Ascending aorta (tissue), 2 donors: ENCODE results near the gene SLC29A2. TPM values are rescaled to one million over a fixed set of nuclear protein-coding genes. Genes with fewer than 3 reads are reported as not detected.

ENCODE experiments used
- DNase-seq, 2 donors: peaks; one replicate each; pipeline ENCODE4 v3.0.0-alpha.2; 2019; ENCODE audit warnings: low spot score in 2 of 2
- H3K27ac ChIP-seq, 2 donors: fragments of 200-600 bp; sonication (generic); one replicate each; pipeline ENCODE4 v1.5.1; 2016 to 2017; ENCODE audit warnings: mild to moderate bottlenecking in 1 of 2
- H3K27me3 ChIP-seq: fragments of 200-600 bp; sonication (generic); one replicate; pipeline ENCODE4 v1.5.1; 2017
- H3K36me3 ChIP-seq, 2 donors: fragments of 200-600 bp; sonication (generic); one replicate each; pipeline ENCODE4 v1.5.1; 2016
- H3K4me1 ChIP-seq, 2 donors: fragments of 200-600 bp; sonication (generic); one replicate each; pipeline ENCODE4 v1.5.1; 2016 to 2017; ENCODE audit warnings: mild to moderate bottlenecking in 1 of 2
- H3K4me3 ChIP-seq, 2 donors: fragments of 200-600 bp; sonication (generic); one replicate each; pipeline ENCODE4 v1.5.1; 2016 to 2017; ENCODE audit warnings: mild to moderate bottlenecking in 1 of 2
- H3K9me3 ChIP-seq, 2 donors: fragments of 200-600 bp; sonication (generic); one replicate each; pipeline ENCODE4 v1.5.1; 2016
- intact Hi-C: fragments of 100-400 bp; cut with DNase I; formaldehyde crosslinking; loops from one replicate; pipeline ENCODE4 v1.15.1; 2023
- total RNA-seq: library from RNA; depleted of rRNA; stranded (reverse); fragments of >200 nt; gene quantifications from one replicate; pipeline ENCODE4 v1.1.0, GENCODE V29; 2016
- TF ChIP-seq, protein P1 (sequence below), 3 experiments: fragments of 200-600 bp in 2 of 3; fragments of 450-650 bp in 1 of 3; sonication (generic) in 2 of 3; IDR thresholded peaks; one replicate each; pipeline ENCODE4 v1.5.1; 2016 to 2019; ENCODE audit warnings: antibody characterized with exemption in 3 of 3, mild to moderate bottlenecking in 1 of 3, moderate library complexity in 1 of 3

The SLC29A2 gene, protein sequence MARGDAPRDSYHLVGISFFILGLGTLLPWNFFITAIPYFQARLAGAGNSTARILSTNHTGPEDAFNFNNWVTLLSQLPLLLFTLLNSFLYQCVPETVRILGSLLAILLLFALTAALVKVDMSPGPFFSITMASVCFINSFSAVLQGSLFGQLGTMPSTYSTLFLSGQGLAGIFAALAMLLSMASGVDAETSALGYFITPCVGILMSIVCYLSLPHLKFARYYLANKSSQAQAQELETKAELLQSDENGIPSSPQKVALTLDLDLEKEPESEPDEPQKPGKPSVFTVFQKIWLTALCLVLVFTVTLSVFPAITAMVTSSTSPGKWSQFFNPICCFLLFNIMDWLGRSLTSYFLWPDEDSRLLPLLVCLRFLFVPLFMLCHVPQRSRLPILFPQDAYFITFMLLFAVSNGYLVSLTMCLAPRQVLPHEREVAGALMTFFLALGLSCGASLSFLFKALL
- total RNA-seq: not detected

DNA sequence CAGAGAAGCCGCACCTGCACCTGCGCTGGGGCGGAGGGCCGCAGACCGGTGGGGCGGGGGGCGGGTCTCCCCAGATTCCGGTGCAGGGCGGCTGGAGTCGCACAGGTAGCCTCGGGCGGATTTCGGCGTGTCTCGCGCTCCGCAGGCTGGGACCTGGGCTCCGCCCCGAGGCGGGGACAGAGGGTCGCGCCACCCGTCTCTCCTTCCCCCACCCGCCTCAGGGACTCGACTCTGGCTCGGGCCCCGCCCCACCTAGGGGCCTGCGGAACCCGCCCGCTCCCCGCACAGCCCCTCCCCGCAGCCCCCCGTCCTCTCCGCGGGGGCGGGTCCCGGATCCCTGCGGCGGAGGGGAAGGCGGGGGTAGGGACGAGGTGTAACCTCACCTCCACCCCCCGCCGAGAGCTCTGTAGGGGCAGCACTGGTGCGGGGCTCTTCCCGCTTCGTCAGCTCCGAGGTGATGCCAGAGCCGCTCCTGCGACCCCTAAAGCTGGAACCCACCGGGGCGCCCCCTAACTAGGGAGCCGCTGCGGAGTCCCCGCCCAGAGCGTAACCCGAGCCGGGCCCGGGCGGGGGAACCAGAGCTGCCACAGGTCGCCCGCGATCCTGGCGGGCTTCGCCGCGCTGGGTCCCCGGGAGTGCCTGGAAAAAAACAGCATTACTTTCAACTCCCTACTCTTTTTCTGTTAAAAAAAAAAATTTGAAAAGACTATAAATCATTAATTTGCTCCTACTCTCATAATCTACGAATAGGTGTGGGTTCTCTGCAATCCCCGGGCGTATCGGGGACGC, at the start of gene SLC29A2:
TSS of gene SLC29A2 (minus strand) at position 134 of the 789 bp plus-strand sequence. CDS start 169 bp downstream, outside the sequence.
- peaks cover 3 to 12% of the 10 kb centered on the region in 2 donors for H3K4me1 ChIP-seq
- H3K27me3 ChIP-seq: no peaks in the 10 kb centered on the region
- H3K4me3 ChIP-seq: peak within 1 kb of the TSS; percentile 72 to 94
- H3K27ac ChIP-seq: peak within 1 kb of the TSS; percentile 22 to 52
- TF ChIP-seq, protein P1, sequence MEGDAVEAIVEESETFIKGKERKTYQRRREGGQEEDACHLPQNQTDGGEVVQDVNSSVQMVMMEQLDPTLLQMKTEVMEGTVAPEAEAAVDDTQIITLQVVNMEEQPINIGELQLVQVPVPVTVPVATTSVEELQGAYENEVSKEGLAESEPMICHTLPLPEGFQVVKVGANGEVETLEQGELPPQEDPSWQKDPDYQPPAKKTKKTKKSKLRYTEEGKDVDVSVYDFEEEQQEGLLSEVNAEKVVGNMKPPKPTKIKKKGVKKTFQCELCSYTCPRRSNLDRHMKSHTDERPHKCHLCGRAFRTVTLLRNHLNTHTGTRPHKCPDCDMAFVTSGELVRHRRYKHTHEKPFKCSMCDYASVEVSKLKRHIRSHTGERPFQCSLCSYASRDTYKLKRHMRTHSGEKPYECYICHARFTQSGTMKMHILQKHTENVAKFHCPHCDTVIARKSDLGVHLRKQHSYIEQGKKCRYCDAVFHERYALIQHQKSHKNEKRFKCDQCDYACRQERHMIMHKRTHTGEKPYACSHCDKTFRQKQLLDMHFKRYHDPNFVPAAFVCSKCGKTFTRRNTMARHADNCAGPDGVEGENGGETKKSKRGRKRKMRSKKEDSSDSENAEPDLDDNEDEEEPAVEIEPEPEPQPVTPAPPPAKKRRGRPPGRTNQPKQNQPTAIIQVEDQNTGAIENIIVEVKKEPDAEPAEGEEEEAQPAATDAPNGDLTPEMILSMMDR (IDR thresholded peaks at IDR 0.05): no peak
- intact Hi-C loops: no loop called here
- H3K9me3 ChIP-seq: no peaks in the 10 kb centered on the region
- no peak for DNase-seq
- no peaks in the 10 kb centered on the region for H3K36me3 ChIP-seq

DNA sequence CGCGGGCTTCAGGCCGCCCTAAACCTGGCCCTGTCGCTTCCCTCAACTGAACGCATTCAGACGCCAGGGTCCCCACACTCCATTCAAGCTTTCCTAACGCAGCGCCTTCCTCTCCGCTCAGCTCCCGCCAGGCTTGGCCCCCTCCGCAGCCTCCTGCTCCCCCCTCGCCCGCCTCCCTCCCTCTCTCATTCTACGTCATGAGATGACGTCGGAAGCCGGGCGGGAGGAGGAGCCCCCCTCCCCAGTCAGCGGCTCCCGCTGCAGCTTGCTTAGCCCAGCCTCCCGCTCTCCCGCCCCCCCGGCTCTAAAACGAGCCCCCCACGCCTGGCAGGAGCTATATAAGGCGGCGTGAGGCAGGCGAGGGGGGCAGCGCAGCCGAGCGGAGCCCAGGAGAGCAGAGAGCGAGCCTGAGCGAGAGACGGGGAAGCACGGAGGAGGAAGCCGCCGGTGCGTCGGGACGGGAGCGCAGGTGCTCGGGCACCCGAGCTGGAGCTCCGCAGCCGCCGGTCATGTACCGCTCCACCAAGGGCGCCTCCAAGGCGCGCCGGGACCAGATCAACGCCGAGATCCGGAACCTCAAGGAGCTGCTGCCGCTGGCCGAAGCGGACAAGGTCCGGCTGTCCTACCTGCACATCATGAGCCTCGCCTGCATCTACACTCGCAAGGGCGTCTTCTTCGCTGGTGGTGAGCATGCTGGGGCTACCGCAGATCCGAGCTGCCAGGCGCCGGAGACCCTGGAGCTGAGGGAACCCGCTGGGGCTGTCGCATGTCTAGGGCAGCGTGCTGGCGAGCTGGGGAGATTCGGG, 49.3 kb upstream of the SLC29A2 start, which contains the start of gene NPAS4:
TSS of gene NPAS4 (plus strand) at position 365 of the 806 bp plus-strand sequence. CDS start at position 510, 145 bp downstream.
- DNase-seq: peak in 1 of 2 donors; percentile 69
- peaks cover 22 to 42% of the 10 kb centered on the region in 2 donors for H3K4me1 ChIP-seq
- peak within 1 kb of the TSS in 1 of 2 donors; percentile 37 for H3K4me3 ChIP-seq
- no peaks in the 10 kb centered on the region for H3K27me3 ChIP-seq
- peak within 1 kb of the TSS; percentile 21 to 62 for H3K27ac ChIP-seq
- TF ChIP-seq, protein P1 (IDR thresholded peaks at IDR 0.05): no peak
- intact Hi-C loops: loop anchor here (2.0 kb wide), 1 partner anchor 132 kb away; the partner anchor contains the start of gene YIF1A
- H3K36me3 ChIP-seq: peaks cover 27 to 29% of the 10 kb centered on the region in 2 donors
- no peaks in the 10 kb centered on the region for H3K9me3 ChIP-seq

DNA sequence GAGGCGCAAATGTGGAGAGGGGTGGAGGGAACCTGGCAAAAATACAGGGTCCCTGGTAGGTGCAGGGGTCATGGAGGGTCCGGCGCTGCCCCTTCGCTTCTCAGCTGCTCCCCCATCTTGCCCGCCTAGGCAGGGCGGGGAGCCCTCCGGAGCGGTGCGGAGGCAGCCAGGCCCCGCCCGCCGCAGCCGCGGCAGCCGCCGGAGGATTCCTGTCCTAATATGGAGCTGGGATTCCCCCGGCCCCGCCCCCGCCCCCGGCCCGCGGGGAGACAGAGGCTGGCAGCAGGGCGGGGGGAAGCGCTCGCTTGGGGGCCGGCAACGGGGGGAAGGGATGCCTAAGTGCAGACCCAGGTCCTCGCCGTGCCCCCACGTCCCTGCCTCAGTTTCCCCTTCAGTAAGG, 48.3 kb upstream of the SLC29A2 start:
- Histone ChIP-seq H3K27me3 (no peaks in the 10 kb centered on the region), H3K4me3 (peak overlapping the region in 1 of 2 donors; percentile 37), H3K36me3 (peaks cover 26 to 29% of the 10 kb centered on the region in 2 donors), H3K4me1 (peaks cover 22 to 42% of the 10 kb centered on the region in 2 donors), H3K9me3 (no peaks in the 10 kb centered on the region), H3K27ac (peak overlapping the region in 1 of 2 donors; percentile 62)
- TF ChIP-seq, protein P1 (IDR thresholded peaks at IDR 0.05): no peak
- DNase-seq: no peak
- intact Hi-C loops: loop anchor here (2.0 kb wide), 1 partner anchor 131 kb away; the partner anchor contains the start of gene YIF1A

DNA sequence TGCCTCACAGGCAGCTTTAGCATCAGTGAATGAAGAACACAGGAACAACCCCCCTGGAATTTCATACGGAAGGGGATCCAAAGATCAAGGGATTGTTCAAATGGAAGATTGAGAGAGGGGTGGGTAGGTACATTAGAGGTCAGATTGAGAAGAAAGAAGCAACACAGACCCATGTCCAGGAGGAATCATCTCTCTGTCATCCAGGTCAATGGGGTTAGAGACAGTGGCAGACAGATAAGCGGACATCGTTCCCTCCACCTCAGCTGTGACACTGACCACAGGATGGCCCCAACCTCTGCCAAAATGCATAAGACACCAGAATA, 47.4 kb upstream of the SLC29A2 start:
- Histone ChIP-seq H3K4me3 (no peak overlapping the region), H3K27me3 (no peaks in the 10 kb centered on the region), H3K9me3 (no peaks in the 10 kb centered on the region), H3K4me1 (peaks cover 22 to 42% of the 10 kb centered on the region in 2 donors), H3K27ac (no peak overlapping the region), H3K36me3 (peaks cover 18 to 21% of the 10 kb centered on the region in 2 donors)
- no peak for DNase-seq
- intact Hi-C loops: loop anchor here (1.0 kb wide), 1 partner anchor 10 kb away; no protein-coding TSS in a partner anchor
- TF ChIP-seq, protein P1 (IDR thresholded peaks at IDR 0.05): no peak
